Stimulated activated CD8-positive, alpha-beta memory T cell treated with anti-CD3 and anti-CD28 coated beads, Interleukin-4, amount 100 ng/mL, for 4 hours (primary cell): ENCODE results near the gene SEC14L3.

Experiments
- DNase-seq, 2 donors: peaks; one replicate each; pipeline ENCODE4 v3.0.0-alpha.2; 2020; ENCODE audit warnings: low read depth in 2 of 2, low spot score in 1 of 2

Gene SEC14L3

DNA sequence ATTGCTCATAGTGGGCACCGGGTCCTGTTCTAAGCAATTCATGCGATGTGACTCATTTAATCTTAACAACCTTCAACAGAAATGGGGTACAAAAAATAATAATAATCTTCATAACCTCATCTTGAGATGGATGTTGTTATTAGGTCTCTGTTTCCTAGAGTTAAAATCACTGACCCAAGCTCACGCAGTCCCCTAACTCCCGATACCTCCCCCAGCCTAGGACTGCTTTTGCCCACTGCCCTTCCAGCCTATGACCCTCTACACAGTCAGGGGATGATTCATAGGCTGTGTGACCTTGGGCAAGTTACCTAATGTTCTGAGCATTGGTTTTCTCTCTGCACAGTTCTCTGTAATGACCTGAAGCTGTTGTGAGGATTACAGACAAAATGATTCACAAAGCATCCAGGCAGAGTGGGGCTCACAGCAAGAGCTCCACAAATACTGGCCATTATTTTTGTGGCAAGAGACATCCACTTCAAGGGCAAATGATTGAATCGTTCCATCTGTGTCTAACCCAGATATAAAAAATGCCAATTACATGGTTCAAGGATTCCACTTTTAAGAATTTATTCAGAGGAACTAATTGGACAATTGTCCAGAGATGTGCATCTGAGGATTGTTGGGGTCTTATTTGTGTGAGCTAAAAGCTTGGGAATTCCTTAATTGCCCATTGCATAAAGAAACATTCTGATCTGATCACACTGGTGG lies 26.2 kb downstream of the SEC14L3 start:
- no peak for DNase-seq

- DNase-seq, result no peak
Measured at GRCh38 chr22:30444632-30445437, 27.0 kb downstream of the SEC14L3 start.

- DNase-seq, result no peak
Measured at GRCh38 chr22:30441088-30441487, 30.7 kb downstream of the SEC14L3 start.

GRCh38 chr22:30439836-30440235 lies 32.0 kb downstream of the SEC14L3 start:
- no peak for DNase-seq

DNA sequence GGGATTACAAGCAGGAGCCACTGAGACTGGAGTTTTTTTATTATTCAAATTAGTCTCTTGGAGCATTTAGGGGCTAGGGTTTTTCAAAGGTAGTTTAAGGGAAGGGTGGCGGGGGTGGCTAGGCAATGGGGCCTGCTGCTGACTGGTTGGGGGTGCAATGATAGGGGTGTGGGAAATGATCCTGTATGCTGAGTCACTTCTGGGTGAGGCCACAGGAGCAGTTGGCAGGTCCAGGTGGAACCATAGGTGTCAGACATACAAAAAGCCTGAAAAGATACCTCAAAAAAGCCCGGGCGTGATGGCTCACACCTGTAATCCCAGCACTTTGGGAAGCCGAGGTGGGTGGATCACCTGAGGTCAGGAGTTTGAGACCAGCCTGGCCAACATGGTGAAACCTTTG lies 32.6 kb downstream of the SEC14L3 start:
- no peak for DNase-seq

- no peak for DNase-seq
Measured at GRCh38 chr22:30438559-30438958, 33.3 kb downstream of the SEC14L3 start.

DNA sequence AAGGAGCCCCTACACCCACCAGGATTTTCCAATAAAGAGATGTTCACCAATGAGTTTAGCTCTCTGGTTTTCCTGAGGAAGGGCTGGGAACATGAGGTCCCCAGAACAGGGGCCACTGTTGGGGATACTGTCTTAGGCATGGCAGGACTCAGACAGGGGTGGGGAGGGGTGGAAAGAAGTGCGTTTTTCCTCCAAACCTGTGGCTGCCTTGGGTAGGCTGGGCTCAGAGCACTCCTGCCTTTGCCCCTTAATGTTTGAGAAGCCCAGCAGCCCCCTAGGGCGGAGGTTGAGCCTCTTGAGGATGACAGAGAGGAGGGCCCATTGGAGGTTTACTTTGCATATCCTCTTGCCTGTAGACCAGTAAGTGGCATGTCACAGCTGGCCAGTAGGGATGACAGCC lies 35.6 kb downstream of the SEC14L3 start:
- DNase-seq, result no peak

GRCh38 chr22:30435674-30436126 lies 36.1 kb downstream of the SEC14L3 start:
- DNase-seq, result peak in 1 of 2 donors; percentile 67

- DNase-seq, result no peak
Measured at GRCh38 chr22:30434843-30435242, 37.0 kb downstream of the SEC14L3 start.

- no peak for DNase-seq
Measured at GRCh38 chr22:30433773-30434172, 38.0 kb downstream of the SEC14L3 start.

DNA sequence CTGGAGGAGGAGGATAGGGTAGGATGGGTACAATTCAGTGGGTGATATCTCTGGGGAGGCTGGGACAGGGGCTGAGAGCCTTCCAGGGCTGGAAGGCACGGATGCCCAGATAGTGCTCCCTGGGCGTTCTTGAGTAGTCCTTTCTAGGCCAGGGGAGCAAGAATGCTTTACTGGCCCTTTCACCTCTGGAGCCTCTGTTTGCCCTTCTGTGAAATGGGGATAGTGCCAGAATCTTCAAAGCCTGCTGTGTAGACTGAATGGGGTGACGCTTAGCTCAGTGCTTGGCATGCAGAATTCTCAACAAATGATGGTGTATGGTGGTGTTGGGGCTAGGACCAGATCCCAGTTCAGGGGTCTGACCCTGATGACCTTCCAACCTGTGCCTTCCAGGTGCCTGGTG lies 38.6 kb downstream of the SEC14L3 start:
- no peak for DNase-seq

- DNase-seq, result no peak
Measured at GRCh38 chr22:30432520-30432919, 39.3 kb downstream of the SEC14L3 start.

DNA sequence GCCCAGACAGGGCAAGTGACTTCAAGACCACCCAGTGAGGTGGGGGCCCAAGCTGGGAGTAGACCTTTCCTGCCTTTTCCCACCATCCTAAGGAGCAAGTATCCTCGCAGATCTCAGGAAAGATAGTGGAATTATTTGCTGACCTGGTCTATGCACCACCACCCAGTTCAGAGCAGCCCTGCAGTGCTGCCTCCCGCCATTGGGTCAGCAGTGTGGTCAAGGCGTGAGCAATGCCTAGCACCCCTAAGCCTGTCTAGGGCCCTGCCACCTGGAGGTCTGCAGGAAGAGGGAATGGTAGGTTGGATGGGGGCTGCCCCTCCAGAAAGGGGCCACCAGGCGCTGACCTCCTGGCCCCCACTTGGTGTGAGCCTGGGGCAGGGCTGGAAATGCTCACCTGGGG lies 39.7 kb downstream of the SEC14L3 start:
- DNase-seq, result no peak

GRCh38 chr22:30430933-30431332 lies 40.9 kb downstream of the SEC14L3 start:
- DNase-seq, result no peak

DNA sequence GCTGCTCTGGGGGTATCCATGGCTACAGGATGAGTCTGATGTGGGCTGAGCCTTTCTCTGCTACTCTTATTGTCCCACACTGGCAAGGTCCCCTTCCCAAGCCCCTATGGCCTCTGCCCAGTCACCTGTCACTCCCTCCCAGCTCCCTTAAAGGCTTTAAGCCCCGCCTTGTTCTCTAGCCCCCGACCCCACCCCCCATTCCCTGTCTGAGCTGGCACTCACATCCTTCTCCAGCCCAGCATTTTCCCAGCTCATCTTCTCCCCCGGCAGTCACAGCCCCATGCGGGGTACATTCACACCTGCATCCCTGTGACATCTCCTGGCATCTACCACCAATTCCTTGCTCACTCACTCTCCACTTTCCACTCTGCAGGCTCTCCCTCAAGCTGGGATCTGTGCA lies 41.9 kb downstream of the SEC14L3 start:
- no peak for DNase-seq

DNA sequence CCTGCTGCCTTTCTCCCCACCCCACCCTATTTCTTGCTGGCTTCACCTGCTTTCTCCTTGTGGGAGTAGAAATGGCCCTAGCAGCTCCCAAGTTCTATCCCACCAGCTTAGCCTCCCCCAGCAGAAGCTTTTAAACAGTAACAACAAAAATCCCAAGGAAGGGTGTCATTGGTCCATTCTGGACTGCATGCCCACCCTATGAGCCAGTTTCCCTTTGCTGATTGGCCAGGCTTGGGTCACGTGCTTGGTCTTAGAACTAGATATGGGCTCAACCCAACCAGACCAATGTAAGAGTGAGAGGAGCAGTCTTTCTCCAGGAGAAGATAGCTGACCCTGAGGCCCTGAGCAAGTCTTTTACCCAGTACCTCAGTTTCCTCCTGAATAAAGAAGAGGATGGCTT lies 43.9 kb downstream of the SEC14L3 start:
- DNase-seq, result no peak

DNA sequence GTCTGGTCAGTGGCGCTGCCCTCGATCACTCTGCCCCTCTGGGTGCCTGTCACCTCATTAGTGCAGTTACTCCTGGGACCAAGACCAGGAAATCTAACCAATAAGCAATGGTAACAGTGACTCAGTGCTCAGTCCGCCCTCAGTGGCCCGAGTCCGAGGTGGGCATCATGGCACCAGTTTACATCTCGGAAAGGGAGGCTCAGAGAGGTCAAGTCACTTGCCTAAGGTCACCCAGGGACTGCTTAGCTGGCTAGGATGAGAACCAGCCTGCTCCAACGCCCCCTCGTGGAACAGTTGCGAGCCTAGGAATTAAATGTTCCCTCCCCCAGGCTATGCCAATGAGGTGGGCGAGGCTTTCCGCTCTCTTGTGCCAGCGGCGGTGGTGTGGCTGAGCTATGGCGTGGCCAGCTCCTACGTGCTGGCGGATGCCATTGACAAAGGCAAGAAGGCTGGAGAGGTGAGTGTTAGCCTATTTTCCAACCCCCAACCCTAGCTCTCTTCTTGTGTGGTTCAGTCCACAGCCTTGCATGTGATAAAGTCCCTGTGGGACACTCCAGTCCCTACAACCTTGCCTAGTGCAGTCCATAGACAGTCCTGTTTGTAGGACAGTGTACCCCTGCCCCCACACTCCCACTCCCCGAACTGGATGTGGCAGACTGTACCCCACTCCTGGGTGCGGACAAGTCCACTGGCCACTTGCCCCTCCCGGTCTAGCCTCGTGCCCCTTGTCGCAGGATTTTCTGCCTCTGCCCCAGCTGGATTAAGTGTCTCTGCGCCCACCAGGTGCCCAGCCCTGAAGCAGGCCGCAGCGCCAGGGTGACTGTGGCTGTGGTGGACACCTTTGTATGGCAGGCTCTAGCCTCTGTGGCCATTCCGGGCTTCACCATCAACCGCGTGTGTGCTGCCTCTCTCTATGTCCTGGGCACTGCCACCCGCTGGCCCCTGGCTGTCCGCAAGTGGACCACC lies 45.1 kb downstream of the SEC14L3 start:
- DNase-seq, result peak; percentile 75 to 76

DNA sequence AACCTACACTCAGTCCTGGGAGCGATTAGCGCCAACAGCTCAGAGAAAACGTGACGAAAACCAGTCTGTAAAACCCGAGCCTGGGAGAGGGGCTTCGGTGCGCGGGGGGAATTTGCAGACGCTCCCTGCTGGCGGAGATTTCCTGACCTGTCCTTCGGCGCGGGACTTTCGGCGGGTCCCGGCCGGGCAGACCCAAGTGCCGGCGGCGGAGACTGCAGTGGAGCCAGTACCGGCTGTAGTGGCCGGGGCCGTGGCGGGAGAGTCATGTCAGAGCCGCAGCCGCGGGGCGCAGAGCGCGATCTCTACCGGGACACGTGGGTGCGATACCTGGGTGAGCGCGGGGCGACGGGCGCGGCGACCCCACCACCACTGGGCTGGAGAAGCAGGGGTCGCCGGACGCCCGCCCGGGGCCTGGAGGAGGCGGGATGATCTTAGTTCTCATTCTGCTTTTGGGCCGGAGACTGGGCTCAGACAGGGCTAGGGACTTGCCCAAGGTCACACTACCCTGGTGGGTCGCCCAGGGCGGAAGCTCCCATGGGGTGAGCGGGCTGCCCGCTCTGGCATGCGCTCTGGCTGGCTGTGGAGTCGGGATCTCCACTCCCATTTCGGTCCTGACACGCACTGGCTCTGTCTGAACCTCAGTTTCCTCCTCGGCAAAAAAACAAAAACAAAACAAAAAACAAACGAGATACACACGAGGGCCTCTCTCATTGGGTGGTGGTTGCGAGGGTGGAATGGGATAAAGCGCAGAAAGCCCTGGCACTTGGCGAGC lies 46.0 kb downstream of the SEC14L3 start, which contains the start of gene MTFP1:
MTFP1 (plus strand) TSS at position 153 of the 772 bp plus-strand sequence; CDS start at position 265, 112 bp downstream.
- DNase-seq, result no peak

DNA sequence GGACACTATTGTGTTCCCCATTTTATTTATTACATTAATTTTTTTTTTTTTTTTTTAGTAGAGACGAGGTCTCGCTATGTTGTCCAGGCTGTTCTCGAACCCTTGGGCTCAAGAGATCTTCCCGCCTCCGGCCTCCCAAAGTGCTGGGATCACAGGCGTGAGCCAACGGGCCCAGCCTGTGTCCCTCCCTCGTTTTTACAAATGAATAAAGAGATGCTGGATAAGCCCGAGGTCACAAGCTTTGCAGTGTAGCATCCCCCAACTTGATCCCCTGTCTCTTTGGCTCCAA lies 46.5 kb downstream of the SEC14L3 start:
- no peak for DNase-seq

GRCh38 chr22:30424534-30425326 lies 47.1 kb downstream of the SEC14L3 start:
- DNase-seq, result no peak
